ENCODE measurements around the gene OCSTAMP.

The OCSTAMP gene

GRCh38 chr20:46580613-46581205 lies 30.3 kb upstream of the OCSTAMP start:
- TF ChIP-seq GATA1 (IDR thresholded peaks at IDR 0.05; ENCODE audit: low read depth, low read length): no peak
- TF ChIP-seq POLR2A (IDR thresholded peaks at IDR 0.05; ENCODE audit: low read length): no peak
- peak in 1 of 2 experiments; percentile 8 for DNase-seq

GRCh38 chr20:46578745-46579144 lies 28.3 kb upstream of the OCSTAMP start:
- TF ChIP-seq POLR2A (IDR thresholded peaks at IDR 0.05; ENCODE audit: low read length) (no peak), GATA1 (IDR thresholded peaks at IDR 0.05; ENCODE audit: low read depth, low read length) (no peak)
- DNase-seq: no peak

- TF ChIP-seq GATA1 (IDR thresholded peaks at IDR 0.05; ENCODE audit: low read depth, low read length): no peak
- no peak for TF ChIP-seq POLR2A (IDR thresholded peaks at IDR 0.05; ENCODE audit: low read length)
- no peak for DNase-seq
Measured at GRCh38 chr20:46576774-46577395, 26.4 kb upstream of the OCSTAMP start.

GRCh38 chr20:46575937-46576461 lies 25.5 kb upstream of the OCSTAMP start:
- TF ChIP-seq POLR2A (IDR thresholded peaks at IDR 0.05; ENCODE audit: low read length) (no peak), GATA1 (IDR thresholded peaks at IDR 0.05; ENCODE audit: low read depth, low read length) (no peak)
- no peak for DNase-seq

GRCh38 chr20:46575394-46575793 lies 24.9 kb upstream of the OCSTAMP start:
- TF ChIP-seq GATA1 (IDR thresholded peaks at IDR 0.05; ENCODE audit: low read depth, low read length) (no peak), POLR2A (IDR thresholded peaks at IDR 0.05; ENCODE audit: low read length) (no peak)
- DNase-seq: no peak

GRCh38 chr20:46573788-46574584 lies 23.5 kb upstream of the OCSTAMP start:
- no peak for DNase-seq
- no peak for TF ChIP-seq POLR2A (IDR thresholded peaks at IDR 0.05; ENCODE audit: low read length)
- no peak for TF ChIP-seq GATA1 (IDR thresholded peaks at IDR 0.05; ENCODE audit: low read depth, low read length)

- TF ChIP-seq GATA1 (IDR thresholded peaks at IDR 0.05; ENCODE audit: low read depth, low read length): no peak
- TF ChIP-seq POLR2A (IDR thresholded peaks at IDR 0.05; ENCODE audit: low read length): no peak
- DNase-seq: no peak
Measured at GRCh38 chr20:46573234-46573633, 22.8 kb upstream of the OCSTAMP start.

GRCh38 chr20:46572790-46573189 lies 22.3 kb upstream of the OCSTAMP start:
- DNase-seq: no peak
- TF ChIP-seq POLR2A (IDR thresholded peaks at IDR 0.05; ENCODE audit: low read length): no peak
- TF ChIP-seq GATA1 (IDR thresholded peaks at IDR 0.05; ENCODE audit: low read depth, low read length): no peak

GRCh38 chr20:46572153-46572552 lies 21.7 kb upstream of the OCSTAMP start:
- no peak for DNase-seq
- TF ChIP-seq GATA1 (IDR thresholded peaks at IDR 0.05; ENCODE audit: low read depth, low read length): no peak
- no peak for TF ChIP-seq POLR2A (IDR thresholded peaks at IDR 0.05; ENCODE audit: low read length)

GRCh38 chr20:46571418-46571817 lies 21.0 kb upstream of the OCSTAMP start:
- no peak for DNase-seq
- no peak for TF ChIP-seq GATA1 (IDR thresholded peaks at IDR 0.05; ENCODE audit: low read depth, low read length)

- TF ChIP-seq GATA1 (IDR thresholded peaks at IDR 0.05; ENCODE audit: low read depth, low read length): no peak
- no peak for TF ChIP-seq POLR2A (IDR thresholded peaks at IDR 0.05; ENCODE audit: low read length)
- DNase-seq: no peak
Measured at GRCh38 chr20:46570956-46571355, 20.5 kb upstream of the OCSTAMP start.

- no peak for TF ChIP-seq GATA1 (IDR thresholded peaks at IDR 0.05; ENCODE audit: low read depth, low read length)
- no peak for TF ChIP-seq POLR2A (IDR thresholded peaks at IDR 0.05; ENCODE audit: low read length)
- DNase-seq: no peak
Measured at GRCh38 chr20:46569961-46570360, 19.5 kb upstream of the OCSTAMP start.

GRCh38 chr20:46568570-46569129 lies 18.2 kb upstream of the OCSTAMP start:
- TF ChIP-seq POLR2A (IDR thresholded peaks at IDR 0.05; ENCODE audit: low read length) (no peak), GATA1 (IDR thresholded peaks at IDR 0.05; ENCODE audit: low read depth, low read length) (no peak)

GRCh38 chr20:46566125-46566524 lies 15.7 kb upstream of the OCSTAMP start:
- no peak for TF ChIP-seq GATA1 (IDR thresholded peaks at IDR 0.05; ENCODE audit: low read depth, low read length)
- no peak for TF ChIP-seq POLR2A (IDR thresholded peaks at IDR 0.05; ENCODE audit: low read length)
- DNase-seq: no peak

More at GRCh38 chr20:46568570-46569129, 18.2 kb upstream of the OCSTAMP start:
- peak; percentile 12 to 28 for DNase-seq
